Left lung (tissue), 14 donors: Measurements from ENCODE around the gene CT45A5. TPM values are rescaled to one million over a fixed set of nuclear protein-coding genes. Genes with fewer than 3 reads are reported as not detected.
"Not testable (repeated sequence)": the region's sequence is repeated elsewhere in the genome, so short reads cannot be mapped to it uniquely, and the experiment has no call there.

Experiments used
- ATAC-seq: fragments of 200-7000 bp; cut with Tn5 transposase; one replicate; pipeline ENCODE4 v1.9.1; 2020; ENCODE audit warnings: moderate library complexity
- DNase-seq, 4 donors: peaks; one replicate each; pipeline ENCODE4 v3.0.0-alpha.2; 2013 to 2020
- H3K27ac ChIP-seq, 2 donors: fragments of 200-600 bp; sonication (generic) in 1 of 2; one replicate each; pipeline versions ENCODE4 v1.5.0 to v1.8.0; 2020 to 2021
- H3K27me3 ChIP-seq, 2 donors: fragments of 200-600 bp; sonication (generic) in 1 of 2; one replicate each; pipeline versions ENCODE4 v1.5.0 to v1.8.0; 2020 to 2021
- H3K36me3 ChIP-seq, 2 donors: fragments of 200-600 bp; sonication (generic) in 1 of 2; one replicate each; pipeline versions ENCODE4 v1.5.0 to v1.8.0; 2020 to 2021
- H3K4me1 ChIP-seq, 2 donors: fragments of 200-600 bp; one replicate each; pipeline ENCODE4 v1.8.0; 2021
- H3K4me3 ChIP-seq, 2 donors: fragments of 200-600 bp; sonication (generic) in 1 of 2; one replicate each; pipeline versions ENCODE4 v1.5.0 to v1.8.0; 2020 to 2021; ENCODE audit warnings: mild to moderate bottlenecking in 1 of 2
- H3K9me3 ChIP-seq, 2 donors: fragments of 200-600 bp; sonication (generic) in 1 of 2; one replicate each; pipeline versions ENCODE4 v1.5.0 to v1.8.0; 2020 to 2021
- intact Hi-C, 2 donors: fragments of 100-400 bp; cut with DNase I; formaldehyde crosslinking; loops; one replicate each; pipeline versions ENCODE4 v1.11.2 to v1.14.2; 2022
- long read RNA-seq, 12 donors: library from polyadenylated mRNA in 2 of 12; unstranded in 2 of 12; transcript quantifications; one replicate each; pipeline ENCODE4 v2.0.0 and lab custom pipeline, GENCODE V29; 2019 to 2026
- polyA plus RNA-seq, 6 donors: library from polyadenylated mRNA; unstranded; fragments of 120-200 nt; gene quantifications; one replicate each; pipeline ENCODE4 v1.2.1, GENCODE V29; 2013; ENCODE audit not compliant: insufficient read length in 6 of 6
- total RNA-seq, 2 donors: library from RNA; stranded (reverse); fragmentation: NEBNext Ultra II Directional; extraction: Animal tissue kit (Norgen Biotek cat#: 25700); gene quantifications; one replicate each; pipeline ENCODE4 v1.2.1, GENCODE V29; 2021
- TF ChIP-seq, protein P1 (sequence below), 2 donors: fragments of 200-600 bp; sonication (generic) in 1 of 2; IDR thresholded peaks; one replicate each; pipeline versions ENCODE4 v1.5.0 to v1.8.0; 2021; ENCODE audit warnings: antibody characterized with exemption in 2 of 2
- donor health status: DM: no; HTN: yes; CAD: no.
- donor health status: DM: no; HTN: no; CAD: no.

Gene CT45A5, protein sequence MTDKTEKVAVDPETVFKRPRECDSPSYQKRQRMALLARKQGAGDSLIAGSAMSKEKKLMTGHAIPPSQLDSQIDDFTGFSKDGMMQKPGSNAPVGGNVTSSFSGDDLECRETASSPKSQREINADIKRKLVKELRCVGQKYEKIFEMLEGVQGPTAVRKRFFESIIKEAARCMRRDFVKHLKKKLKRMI
- total RNA-seq (not detected), polyA plus RNA-seq (10 to 100 TPM; 20.5 to 49.9 (median 39.8) TPM)
- long read RNA-seq, donor 1, transcript CT45A5-202 (4 exons, 726 nt): major isoform, 7 of 7 reads
- long read RNA-seq, donor 1, partial matches to known transcripts: 0 of 7 reads
- long read RNA-seq, donor 1, other reads (novel, unspliced or antisense): 0 of 7 reads
- long read RNA-seq, donor 2, partial matches to known transcripts: 0 of 1 reads
- long read RNA-seq, donor 2, other reads (novel, unspliced or antisense): 0 of 1 reads
- long read RNA-seq, donor 3, transcript CT45A5-202 (4 exons, 726 nt): major isoform, 16 of 16 reads
- long read RNA-seq, donor 3, partial matches to known transcripts: 0 of 16 reads
- long read RNA-seq, donor 3, other reads (novel, unspliced or antisense): 0 of 16 reads
- long read RNA-seq, donor 4: 0 reads
- long read RNA-seq, donor 5, partial matches to known transcripts: 0 of 3 reads
- long read RNA-seq, donor 5, other reads (novel, unspliced or antisense): 0 of 3 reads
- long read RNA-seq, donor 6, transcript CT45A5-202 (4 exons, 726 nt): major isoform, 6 of 11 reads
- long read RNA-seq, donor 6, partial matches to known transcripts: 5 of 11 reads
- long read RNA-seq, donor 6, other reads (novel, unspliced or antisense): 0 of 11 reads
- long read RNA-seq, donor 7, transcript CT45A5-202 (4 exons, 726 nt): major isoform, 6 of 6 reads
- long read RNA-seq, donor 7, partial matches to known transcripts: 0 of 6 reads
- long read RNA-seq, donor 7, other reads (novel, unspliced or antisense): 0 of 6 reads
- long read RNA-seq, donor 8, transcript CT45A5-202 (4 exons, 726 nt): major isoform, 10 of 10 reads
- long read RNA-seq, donor 8, partial matches to known transcripts: 0 of 10 reads
- long read RNA-seq, donor 8, other reads (novel, unspliced or antisense): 0 of 10 reads
- long read RNA-seq, donor 9: 0 reads
- long read RNA-seq, donor 10: 0 reads
- long read RNA-seq, donor 11: 0 reads
- long read RNA-seq, donor 12, transcript CT45A5-202 (4 exons, 726 nt): major isoform, 7 of 7 reads
- long read RNA-seq, donor 12, partial matches to known transcripts: 0 of 7 reads
- long read RNA-seq, donor 12, other reads (novel, unspliced or antisense): 0 of 7 reads

DNA sequence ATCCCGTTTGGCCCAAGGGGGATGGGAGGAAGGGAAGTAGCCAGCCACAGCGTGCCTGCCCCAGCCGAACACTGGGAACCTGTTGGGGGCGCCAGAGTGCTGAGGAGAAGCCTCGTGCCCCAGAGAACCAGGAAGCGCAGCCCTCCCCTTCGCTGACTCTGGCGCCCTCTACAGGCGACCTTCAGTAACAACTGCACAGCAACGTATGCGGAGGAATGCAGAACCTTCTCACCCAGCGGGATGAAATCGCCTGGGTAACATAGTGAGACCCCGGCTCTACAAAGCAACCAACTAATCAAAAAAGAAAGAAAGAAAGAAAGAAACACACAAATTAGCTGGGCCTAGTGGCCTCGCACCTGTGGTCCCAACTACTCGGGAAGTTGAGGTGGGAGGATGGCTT, at the start of gene CT45A5:
Gene CT45A5 (minus strand): TSS at position 101 of the 400 bp plus-strand sequence. CDS start 3,774 bp downstream, outside the sequence.
- ATAC-seq, H3K4me1 ChIP-seq, H3K27ac ChIP-seq, H3K9me3 ChIP-seq, H3K36me3 ChIP-seq, intact Hi-C loops, DNase-seq, H3K4me3 ChIP-seq, H3K27me3 ChIP-seq: not testable (repeated sequence)

DNA sequence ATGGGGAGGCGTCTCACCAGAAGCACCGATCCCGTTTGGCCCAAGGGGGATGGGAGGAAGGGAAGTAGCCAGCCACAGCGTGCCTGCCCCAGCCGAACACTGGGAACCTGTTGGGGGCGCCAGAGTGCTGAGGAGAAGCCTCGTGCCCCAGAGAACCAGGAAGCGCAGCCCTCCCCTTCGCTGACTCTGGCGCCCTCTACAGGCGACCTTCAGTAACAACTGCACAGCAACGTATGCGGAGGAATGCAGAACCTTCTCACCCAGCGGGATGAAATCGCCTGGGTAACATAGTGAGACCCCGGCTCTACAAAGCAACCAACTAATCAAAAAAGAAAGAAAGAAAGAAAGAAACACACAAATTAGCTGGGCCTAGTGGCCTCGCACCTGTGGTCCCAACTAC, 34.6 kb upstream of the CT45A5 start, which contains the start of gene CT45A2:
Gene CT45A2 (minus strand): TSS at position 101 of the 400 bp plus-strand sequence. CDS start 3,747 bp downstream, outside the sequence.
- H3K36me3 ChIP-seq, H3K9me3 ChIP-seq, ATAC-seq, intact Hi-C loops, H3K4me1 ChIP-seq, H3K27ac ChIP-seq, H3K4me3 ChIP-seq, H3K27me3 ChIP-seq, DNase-seq: not testable (repeated sequence)

DNA sequence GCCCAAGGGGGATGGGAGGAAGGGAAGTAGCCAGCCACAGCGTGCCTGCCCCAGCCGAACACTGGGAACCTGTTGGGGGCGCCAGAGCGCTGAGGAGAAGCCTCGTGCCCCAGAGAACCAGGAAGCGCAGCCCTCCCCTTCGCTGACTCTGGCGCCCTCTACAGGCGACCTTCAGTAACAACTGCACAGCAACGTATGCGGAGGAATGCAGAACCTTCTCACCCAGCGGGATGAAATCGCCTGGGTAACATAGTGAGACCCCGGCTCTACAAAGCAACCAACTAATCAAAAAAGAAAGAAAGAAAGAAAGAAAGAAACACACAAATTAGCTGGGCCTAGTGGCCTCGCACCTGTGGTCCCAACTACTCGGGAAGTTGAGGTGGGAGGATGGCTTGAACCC, 17.4 kb upstream of the CT45A5 start, which contains the start of gene CT45A6:
Gene CT45A6 (minus strand): TSS at position 101 of the 400 bp plus-strand sequence. CDS start 3,794 bp downstream, outside the sequence.
- DNase-seq, H3K27ac ChIP-seq, H3K27me3 ChIP-seq, H3K36me3 ChIP-seq, ATAC-seq, intact Hi-C loops, H3K4me3 ChIP-seq, H3K4me1 ChIP-seq, H3K9me3 ChIP-seq: not testable (repeated sequence)

DNA sequence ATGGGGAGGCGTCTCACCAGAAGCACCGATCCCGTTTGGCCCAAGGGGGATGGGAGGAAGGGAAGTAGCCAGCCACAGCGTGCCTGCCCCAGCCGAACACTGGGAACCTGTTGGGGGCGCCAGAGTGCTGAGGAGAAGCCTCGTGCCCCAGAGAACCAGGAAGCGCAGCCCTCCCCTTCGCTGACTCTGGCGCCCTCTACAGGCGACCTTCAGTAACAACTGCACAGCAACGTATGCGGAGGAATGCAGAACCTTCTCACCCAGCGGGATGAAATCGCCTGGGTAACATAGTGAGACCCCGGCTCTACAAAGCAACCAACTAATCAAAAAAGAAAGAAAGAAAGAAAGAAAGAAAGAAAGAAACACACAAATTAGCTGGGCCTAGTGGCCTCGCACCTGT, 17.2 kb downstream of the CT45A5 start, which contains the start of gene CT45A3:
Gene CT45A3 (minus strand): TSS at position 101 of the 400 bp plus-strand sequence. CDS start 3,747 bp downstream, outside the sequence.
- H3K9me3 ChIP-seq, H3K27me3 ChIP-seq, H3K4me3 ChIP-seq: not testable (repeated sequence)

DNA sequence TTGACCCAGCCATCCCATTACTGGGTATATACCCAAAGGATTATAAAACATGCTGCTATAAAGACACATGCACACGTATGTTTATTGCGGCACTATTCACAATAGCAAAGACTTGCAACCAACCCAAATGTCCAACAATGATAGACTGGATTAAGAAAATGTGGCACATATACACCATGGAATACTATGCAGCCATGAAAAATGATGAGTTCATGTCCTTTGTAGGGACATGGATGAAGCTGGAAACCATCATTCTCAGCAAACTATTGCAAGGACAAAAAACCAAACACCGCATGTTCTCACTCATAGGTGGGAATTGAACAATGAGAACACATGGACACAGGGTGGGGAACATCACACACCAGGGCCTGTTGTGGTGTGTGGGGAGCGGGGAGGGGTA, 40.6 kb downstream of the CT45A5 start:
- H3K27me3 ChIP-seq, intact Hi-C loops, ATAC-seq, H3K4me3 ChIP-seq, H3K9me3 ChIP-seq, H3K36me3 ChIP-seq, DNase-seq, H3K4me1 ChIP-seq, H3K27ac ChIP-seq: not testable (repeated sequence)

More for the DNA sequence above, 17.2 kb downstream of the CT45A5 start, which contains the start of gene CT45A3:
- H3K27ac ChIP-seq, DNase-seq, intact Hi-C loops, H3K36me3 ChIP-seq, ATAC-seq, H3K4me1 ChIP-seq: not testable (repeated sequence)

DNA sequence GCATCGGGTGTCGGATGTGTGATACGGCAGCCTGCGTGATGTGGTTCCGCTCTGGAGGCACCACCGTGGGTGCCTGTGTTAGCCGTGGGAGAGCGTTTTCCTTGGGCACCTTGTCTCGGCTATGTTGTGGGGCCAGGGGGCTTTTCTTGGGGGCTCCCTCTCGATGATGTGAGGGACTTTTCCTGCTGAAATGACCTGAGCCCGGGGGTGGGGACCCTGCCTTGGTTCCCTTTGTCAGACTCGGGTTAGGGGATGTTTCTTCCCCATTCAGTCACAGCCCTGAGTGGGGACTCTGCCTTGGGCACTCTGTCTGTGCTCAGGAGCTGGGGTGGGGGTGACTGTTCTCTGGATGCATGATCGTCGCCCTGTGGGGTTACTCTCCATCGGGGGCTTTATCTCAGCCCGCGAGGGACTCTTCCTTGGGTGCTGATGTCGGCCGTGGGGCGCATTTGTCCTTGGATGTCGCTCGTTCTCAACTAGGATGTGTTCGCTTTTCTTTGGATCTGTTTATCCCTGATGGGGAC, 44.0 kb downstream of the CT45A5 start:
- no peak for ATAC-seq
- TF ChIP-seq, protein P1, sequence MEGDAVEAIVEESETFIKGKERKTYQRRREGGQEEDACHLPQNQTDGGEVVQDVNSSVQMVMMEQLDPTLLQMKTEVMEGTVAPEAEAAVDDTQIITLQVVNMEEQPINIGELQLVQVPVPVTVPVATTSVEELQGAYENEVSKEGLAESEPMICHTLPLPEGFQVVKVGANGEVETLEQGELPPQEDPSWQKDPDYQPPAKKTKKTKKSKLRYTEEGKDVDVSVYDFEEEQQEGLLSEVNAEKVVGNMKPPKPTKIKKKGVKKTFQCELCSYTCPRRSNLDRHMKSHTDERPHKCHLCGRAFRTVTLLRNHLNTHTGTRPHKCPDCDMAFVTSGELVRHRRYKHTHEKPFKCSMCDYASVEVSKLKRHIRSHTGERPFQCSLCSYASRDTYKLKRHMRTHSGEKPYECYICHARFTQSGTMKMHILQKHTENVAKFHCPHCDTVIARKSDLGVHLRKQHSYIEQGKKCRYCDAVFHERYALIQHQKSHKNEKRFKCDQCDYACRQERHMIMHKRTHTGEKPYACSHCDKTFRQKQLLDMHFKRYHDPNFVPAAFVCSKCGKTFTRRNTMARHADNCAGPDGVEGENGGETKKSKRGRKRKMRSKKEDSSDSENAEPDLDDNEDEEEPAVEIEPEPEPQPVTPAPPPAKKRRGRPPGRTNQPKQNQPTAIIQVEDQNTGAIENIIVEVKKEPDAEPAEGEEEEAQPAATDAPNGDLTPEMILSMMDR (IDR thresholded peaks at IDR 0.05): no peak
- intact Hi-C loops: no loop called here

DNA sequence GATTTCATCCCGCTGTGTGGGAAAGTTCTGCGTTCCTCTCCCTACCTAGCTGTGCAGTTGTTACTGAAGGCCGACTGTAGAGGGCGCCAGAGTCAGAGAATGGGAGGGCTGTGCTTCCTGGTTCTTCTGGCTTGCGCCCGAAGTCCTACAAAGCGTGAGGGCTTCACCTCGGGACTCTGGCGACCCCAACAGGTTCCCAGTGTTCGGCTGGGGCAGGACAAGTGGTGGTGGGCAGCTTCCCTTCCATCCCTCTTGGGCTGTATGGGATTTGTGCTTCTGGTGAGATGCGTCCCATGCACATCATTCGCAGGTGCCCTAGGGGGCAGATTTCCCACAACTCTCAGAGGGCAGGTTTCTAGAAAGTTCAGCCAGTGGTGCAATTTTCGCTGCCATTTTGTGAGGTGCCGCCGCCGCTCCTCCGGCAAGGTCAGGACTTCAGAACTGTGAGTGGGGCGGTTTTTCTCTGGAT, 44.6 kb downstream of the CT45A5 start:
- intact Hi-C loops: no loop called here
- TF ChIP-seq, protein P1 (IDR thresholded peaks at IDR 0.05): peak in 1 of 2 donors; percentile 13
- H3K4me1 ChIP-seq: no peaks in the 10 kb centered on the region
- peak in 2 of 4 donors; percentile 5 to 29 for DNase-seq
- no peaks in the 10 kb centered on the region for H3K27me3 ChIP-seq
- H3K4me3 ChIP-seq: no peak overlapping the region
- no peaks in the 10 kb centered on the region for H3K36me3 ChIP-seq
- no peak overlapping the region for H3K27ac ChIP-seq
- no peaks in the 10 kb centered on the region for H3K9me3 ChIP-seq
- ATAC-seq: peak; percentile 65

More for the DNA sequence above, 44.0 kb downstream of the CT45A5 start:
- H3K4me3 ChIP-seq: no peak overlapping the region
- no peaks in the 10 kb centered on the region for H3K9me3 ChIP-seq
- H3K36me3 ChIP-seq: no peaks in the 10 kb centered on the region
- no peaks in the 10 kb centered on the region for H3K27me3 ChIP-seq
- H3K4me1 ChIP-seq: no peaks in the 10 kb centered on the region
- no peak overlapping the region for H3K27ac ChIP-seq
- DNase-seq: no peak
